ENCODE results near the gene NKIRAS2. TPM values are rescaled to one million over a fixed set of nuclear protein-coding genes. Genes with fewer than 3 reads are reported as not detected.

Gene NKIRAS2
- total RNA-seq, 2 donors from 2014 or later = 38.8 to 98.8 TPM

DNA sequence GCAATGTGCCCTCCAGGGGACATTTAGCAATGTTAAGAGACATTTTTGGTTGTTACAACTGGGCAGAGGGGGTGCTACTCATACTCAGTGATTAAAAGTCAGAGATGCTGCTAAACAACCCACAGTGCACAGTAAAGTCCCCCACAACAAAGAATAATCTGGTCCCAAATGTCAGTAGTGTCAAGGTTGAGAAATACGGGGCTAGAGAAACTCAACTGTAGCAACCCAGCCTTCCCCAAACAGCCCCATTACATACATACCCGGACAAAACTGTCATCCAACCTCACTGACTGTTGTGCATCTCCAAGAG is 23.1 kb upstream of the NKIRAS2 start:
- TF ChIP-seq, protein P1, sequence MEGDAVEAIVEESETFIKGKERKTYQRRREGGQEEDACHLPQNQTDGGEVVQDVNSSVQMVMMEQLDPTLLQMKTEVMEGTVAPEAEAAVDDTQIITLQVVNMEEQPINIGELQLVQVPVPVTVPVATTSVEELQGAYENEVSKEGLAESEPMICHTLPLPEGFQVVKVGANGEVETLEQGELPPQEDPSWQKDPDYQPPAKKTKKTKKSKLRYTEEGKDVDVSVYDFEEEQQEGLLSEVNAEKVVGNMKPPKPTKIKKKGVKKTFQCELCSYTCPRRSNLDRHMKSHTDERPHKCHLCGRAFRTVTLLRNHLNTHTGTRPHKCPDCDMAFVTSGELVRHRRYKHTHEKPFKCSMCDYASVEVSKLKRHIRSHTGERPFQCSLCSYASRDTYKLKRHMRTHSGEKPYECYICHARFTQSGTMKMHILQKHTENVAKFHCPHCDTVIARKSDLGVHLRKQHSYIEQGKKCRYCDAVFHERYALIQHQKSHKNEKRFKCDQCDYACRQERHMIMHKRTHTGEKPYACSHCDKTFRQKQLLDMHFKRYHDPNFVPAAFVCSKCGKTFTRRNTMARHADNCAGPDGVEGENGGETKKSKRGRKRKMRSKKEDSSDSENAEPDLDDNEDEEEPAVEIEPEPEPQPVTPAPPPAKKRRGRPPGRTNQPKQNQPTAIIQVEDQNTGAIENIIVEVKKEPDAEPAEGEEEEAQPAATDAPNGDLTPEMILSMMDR (IDR thresholded peaks at IDR 0.05) = no peak
- Histone ChIP-seq H3K4me1 (replicated peaks) (peaks cover 6% of the 10 kb centered on the region), H3K4me3 (no peak overlapping the region), H3K27ac (no peak overlapping the region), H3K9me3 (no peaks in the 10 kb centered on the region), H3K36me3 (peaks cover 8 to 9% of the 10 kb centered on the region in 2 donors), H3K27me3 (replicated peaks; ENCODE audit: insufficient read depth) (no peaks in the 10 kb centered on the region)
- intact Hi-C loops (cut with DNase I) = no loop called here
- WGBS = 96% methylated on average over 2 of the region's 2 CpGs
- DNase-seq (ENCODE audit: low spot score) = no peak

DNA sequence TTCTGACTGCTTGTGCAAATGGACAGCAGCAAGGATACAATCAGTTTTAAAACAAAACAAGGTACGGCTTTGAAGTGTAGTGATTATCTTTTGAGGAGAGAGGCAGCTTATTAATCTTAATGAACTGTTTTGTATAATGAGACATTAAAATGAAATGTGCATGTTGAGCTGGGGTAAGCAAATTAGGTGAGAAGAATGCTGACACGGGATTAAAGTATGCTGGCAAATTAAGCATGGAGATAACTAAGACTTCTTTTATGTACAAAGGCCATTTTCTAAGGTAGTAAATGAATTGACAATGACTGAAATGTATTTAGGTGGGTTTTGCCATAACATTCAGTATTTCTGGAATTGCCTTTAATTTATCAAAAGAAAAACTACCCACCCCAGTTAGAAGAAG is 21.4 kb upstream of the NKIRAS2 start:
- TF ChIP-seq POLR2A (IDR thresholded peaks at IDR 0.05) = no peak
- TF ChIP-seq, protein P1 (IDR thresholded peaks at IDR 0.05) = no peak
- TF ChIP-seq POLR2AphosphoS5 (IDR thresholded peaks at IDR 0.05) = no peak
- Histone ChIP-seq H3K27me3 (replicated peaks; ENCODE audit: insufficient read depth) (no peaks in the 10 kb centered on the region), H3K4me1 (replicated peaks) (no peaks in the 10 kb centered on the region), H3K4me3 (no peak overlapping the region), H3K27ac (no peak overlapping the region), H3K36me3 (peaks cover 8 to 9% of the 10 kb centered on the region in 2 donors), H3K9me3 (no peaks in the 10 kb centered on the region)
- WGBS = 42% methylated on average over 2 of the region's 2 CpGs
- intact Hi-C loops (cut with DNase I) = no loop called here
- DNase-seq (ENCODE audit: low spot score) = no peak

DNA sequence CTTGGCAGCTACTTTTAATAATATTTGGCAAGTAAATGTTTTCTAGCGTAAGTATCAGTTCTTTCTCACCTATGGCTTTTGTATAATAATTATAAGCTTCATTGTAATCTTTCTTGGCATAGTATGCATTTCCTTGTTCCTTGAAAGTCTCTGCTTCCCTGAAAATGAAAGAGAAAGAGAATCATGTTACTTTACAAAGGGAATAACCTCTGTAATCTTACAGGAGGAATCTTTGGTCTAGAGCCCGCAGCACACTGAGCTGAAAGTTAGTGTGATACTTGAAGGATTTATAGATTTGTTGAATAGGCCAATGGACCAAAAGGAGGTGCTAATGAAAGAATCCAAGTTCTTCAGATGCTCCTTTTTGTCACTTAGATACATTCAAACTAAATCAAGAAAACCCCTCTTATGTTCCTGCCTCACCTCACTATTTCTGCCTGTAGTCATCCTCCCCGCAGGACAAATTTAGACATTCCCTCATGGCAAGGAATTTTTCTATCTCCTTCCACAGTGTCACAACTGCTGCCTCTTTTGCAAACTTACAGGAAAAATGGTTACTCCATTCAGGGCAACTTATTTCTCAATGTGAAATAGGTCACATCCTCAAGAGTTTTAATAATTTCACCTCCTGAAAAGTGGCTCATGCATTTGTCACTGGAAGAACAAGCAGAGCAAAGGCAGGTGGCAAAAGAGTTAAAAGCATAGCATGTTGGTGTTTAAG is 19.3 kb upstream of the NKIRAS2 start:
- H3K36me3 ChIP-seq = peaks cover 5 to 9% of the 10 kb centered on the region in 2 donors

DNA sequence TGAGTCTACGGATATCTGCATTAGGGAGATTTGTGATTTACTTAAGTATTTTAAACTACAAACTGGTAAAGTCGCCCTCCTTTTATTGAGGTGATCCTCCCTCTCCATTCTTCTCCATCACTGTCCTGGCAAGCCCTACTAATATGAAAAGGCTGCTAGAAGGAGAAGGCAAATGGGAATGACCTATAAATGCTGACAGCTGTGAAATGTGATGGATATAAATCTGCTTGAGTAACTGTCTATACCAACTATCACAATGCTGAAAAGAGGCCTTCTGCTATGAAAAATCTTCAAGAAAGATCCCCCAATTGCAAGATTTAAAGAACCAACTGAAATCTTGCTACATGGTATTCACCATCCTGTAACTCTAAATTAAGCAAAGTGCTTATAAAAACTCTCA is 18.2 kb upstream of the NKIRAS2 start:
- TF ChIP-seq, protein P1 (IDR thresholded peaks at IDR 0.05) = no peak
- no peak for TF ChIP-seq POLR2AphosphoS5 (IDR thresholded peaks at IDR 0.05)
- DNase-seq (ENCODE audit: low spot score) = no peak
- H3K27ac ChIP-seq = no peak overlapping the region
- no peak overlapping the region for H3K4me3 ChIP-seq
- intact Hi-C loops (cut with DNase I) = no loop called here
- peaks cover 3 to 9% of the 10 kb centered on the region in 2 donors for H3K36me3 ChIP-seq
- no peaks in the 10 kb centered on the region for H3K27me3 ChIP-seq (replicated peaks; ENCODE audit: insufficient read depth)
- WGBS = 73% methylated on average over 2 of the region's 2 CpGs
- H3K4me1 ChIP-seq (replicated peaks) = no peaks in the 10 kb centered on the region
- H3K9me3 ChIP-seq = no peaks in the 10 kb centered on the region

More for the DNA sequence above, 19.3 kb upstream of the NKIRAS2 start:
- intact Hi-C loops (cut with DNase I) = no loop called here
- Histone ChIP-seq H3K4me1 (replicated peaks) (no peaks in the 10 kb centered on the region), H3K4me3 (no peak overlapping the region), H3K27me3 (replicated peaks; ENCODE audit: insufficient read depth) (no peaks in the 10 kb centered on the region), H3K27ac (no peak overlapping the region), H3K9me3 (no peaks in the 10 kb centered on the region)
- WGBS = 59% methylated on average over 3 of the region's 3 CpGs
- no peak for DNase-seq (ENCODE audit: low spot score)
- TF ChIP-seq, protein P1 (IDR thresholded peaks at IDR 0.05) = no peak
- TF ChIP-seq POLR2A (IDR thresholded peaks at IDR 0.05) = no peak
- TF ChIP-seq POLR2AphosphoS5 (IDR thresholded peaks at IDR 0.05) = no peak

DNA sequence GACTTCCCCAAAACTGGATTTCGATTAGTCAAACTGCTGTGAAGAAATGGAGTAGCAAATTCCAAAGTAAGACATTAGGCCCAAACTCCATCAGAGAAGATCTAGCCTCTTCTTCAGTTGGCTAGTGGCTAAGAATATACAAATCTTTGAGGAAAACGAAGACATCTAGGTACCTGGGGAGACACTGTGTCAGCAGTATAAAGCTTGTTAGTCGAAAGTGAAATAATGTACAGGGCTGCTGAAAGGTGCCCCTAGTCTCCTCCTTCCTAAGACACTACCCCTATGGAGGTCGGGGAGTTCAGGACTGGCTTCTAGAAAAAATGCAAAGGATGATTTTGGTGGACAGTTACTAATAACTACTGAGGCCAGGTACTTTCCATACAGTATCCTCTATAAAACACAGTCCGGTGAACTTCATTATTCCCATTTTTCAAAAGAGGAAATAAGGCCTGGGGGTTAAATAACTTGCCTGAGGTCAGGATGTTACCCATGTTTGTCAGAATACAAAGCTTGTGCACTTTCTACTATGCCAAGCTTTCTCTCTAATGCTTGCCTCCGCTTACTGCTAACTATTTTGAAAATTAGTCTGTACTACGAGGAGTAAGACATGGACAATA is 17.6 kb upstream of the NKIRAS2 start:
- Histone ChIP-seq H3K27ac (no peak overlapping the region), H3K36me3 (peaks cover 0 to 9% of the 10 kb centered on the region in 2 donors), H3K4me3 (no peak overlapping the region), H3K27me3 (replicated peaks; ENCODE audit: insufficient read depth) (no peaks in the 10 kb centered on the region), H3K4me1 (replicated peaks) (no peaks in the 10 kb centered on the region), H3K9me3 (no peaks in the 10 kb centered on the region)
- 86% methylated on average over 7 of the region's 7 CpGs for WGBS
- no peak for DNase-seq (ENCODE audit: low spot score)
- intact Hi-C loops (cut with DNase I) = no loop called here
- TF ChIP-seq POLR2AphosphoS5 (IDR thresholded peaks at IDR 0.05) = no peak
- TF ChIP-seq, protein P1 (IDR thresholded peaks at IDR 0.05) = no peak
- no peak for TF ChIP-seq POLR2A (IDR thresholded peaks at IDR 0.05)
